ENCODE data around the gene SH3GL3.

- TF ChIP-seq CTCF (IDR thresholded peaks at IDR 0.05; ENCODE audit: insufficient read depth, low read length, poor library complexity, severe bottlenecking) (no peak), EZH2phosphoT487 (conservative IDR thresholded peaks at IDR 0.05; ENCODE audit: low read length) (no peak)
These were observed 34.0 kb upstream of the SH3GL3 start for GRCh38 chr15:83413054-83413719.

All from SU-DHL-6 (cell line).